Keratinocyte (primary cell): ENCODE data around the gene S1PR4. TPM values are rescaled to one million over a fixed set of nuclear protein-coding genes. Genes with fewer than 3 reads are reported as not detected.

Experiments
- DNase-seq: peaks from one replicate; pipeline ENCODE4 v3.0.0-alpha.2; 2011; ENCODE audit warnings: low read depth, missing footprints, low spot score
- FAIRE-seq: peaks from 2 replicates; lab custom pipeline; 2011; peaks lifted over from hg19 to GRCh38; lab: Jason Lieb, UNC
- H2AFZ ChIP-seq: 2 replicates; pipeline ENCODE4 v1.6.0; 2012; ENCODE audit warnings: low read length, control low read depth, inconsistent platforms; ENCODE audit not compliant: control insufficient read depth
- H3K27ac ChIP-seq: 2 replicates; pipeline ENCODE4 v1.5.1; 2011; ENCODE audit warnings: low read length; ENCODE audit not compliant: control insufficient read depth, insufficient read depth
- H3K27me3 ChIP-seq: 3 replicates; pipeline ENCODE4 v1.6.0; 2011; ENCODE audit warnings: low read length; ENCODE audit not compliant: control insufficient read depth, insufficient read depth; ENCODE audit errors: extremely low read depth
- H3K36me3 ChIP-seq, 2 experiments: 2 replicates in 1 of 2; 3 replicates in 1 of 2; pipeline ENCODE4 v1.5.1; 2011; ENCODE audit warnings: low read length in 2 of 2, mild to moderate bottlenecking in 1 of 2; ENCODE audit not compliant: control insufficient read depth in 2 of 2, insufficient read depth in 2 of 2; ENCODE audit errors: extremely low read depth in 1 of 2
- H3K4me1 ChIP-seq: 3 replicates; pipeline ENCODE4 v1.5.1; 2011; ENCODE audit warnings: low read length; ENCODE audit not compliant: control insufficient read depth, insufficient read depth; ENCODE audit errors: extremely low read depth
- H3K4me2 ChIP-seq: 3 replicates; pipeline ENCODE4 v1.6.0; 2011; ENCODE audit warnings: low read depth, low read length; ENCODE audit not compliant: control insufficient read depth, insufficient read depth; ENCODE audit errors: extremely low read depth
- H3K4me3 ChIP-seq, 3 experiments: fragments of 200-600 bp in 1 of 3; sonication (generic) in 1 of 3; 2 replicates in 2 of 3; 3 replicates in 1 of 3; pipeline ENCODE4 v1.5.1; 2011 to 2016; ENCODE audit warnings: low read length in 3 of 3, mild to moderate bottlenecking in 3 of 3, control low read depth in 2 of 3, inconsistent platforms in 1 of 3, low read depth in 1 of 3, mixed read lengths in 1 of 3, mixed run types in 1 of 3, moderate library complexity in 1 of 3; ENCODE audit not compliant: control insufficient read depth in 2 of 3, insufficient read depth in 2 of 3; ENCODE audit errors: extremely low read depth in 1 of 3
- H3K79me2 ChIP-seq: 2 replicates; pipeline ENCODE4 v1.6.0; 2012; ENCODE audit warnings: low read length; ENCODE audit not compliant: control insufficient read depth, insufficient read depth
- H3K9ac ChIP-seq: 3 replicates; pipeline ENCODE4 v1.6.0; 2011; ENCODE audit warnings: low read length; ENCODE audit not compliant: control insufficient read depth, insufficient read depth; ENCODE audit errors: extremely low read depth
- H3K9me1 ChIP-seq: 3 replicates; pipeline ENCODE4 v1.6.0; 2011; ENCODE audit warnings: low read length; ENCODE audit not compliant: control insufficient read depth, insufficient read depth; ENCODE audit errors: extremely low read depth
- H3K9me3 ChIP-seq: 2 replicates; pipeline ENCODE4 v1.5.1; 2012; ENCODE audit warnings: low read depth, low read length; ENCODE audit not compliant: control insufficient read depth
- H4K20me1 ChIP-seq: 3 replicates; pipeline ENCODE4 v1.6.0; 2011; ENCODE audit warnings: low read length; ENCODE audit not compliant: control insufficient read depth, insufficient read depth; ENCODE audit errors: extremely low read depth
- EZH2 ChIP-seq: IDR thresholded peaks from one replicate; pipeline ENCODE4 v1.6.1; 2012; ENCODE audit warnings: inconsistent platforms, mild to moderate bottlenecking, low read length, moderate library complexity
- dilution Hi-C: fragments of 300-500 bp; cut with MboI; formaldehyde crosslinking; loops from one replicate; pipeline ENCODE4 v1.7.0; 2020; ENCODE audit warnings: low sequenced_read_pairs; ENCODE audit not compliant: extremely low pct_ligation_motif_present
- polyA plus RNA-seq, 5 experiments: library from polyadenylated mRNA; depleted of rRNA in 3 of 5; stranded (reverse) in 3 of 5; stranded (forward) in 1 of 5; unstranded in 1 of 5; fragments of >200 nt; gene quantifications; 1 replicate in 1 of 5; 2 replicates in 3 of 5; 3 replicates in 1 of 5; pipeline versions ENCODE4 v1.2.1 to v1.2.3, GENCODE V29; 2011 to 2012; ENCODE audit warnings: missing spikeins in 2 of 5, low read depth in 1 of 5, low replicate concordance in 1 of 5
- TF ChIP-seq, protein P1 (sequence below), 3 experiments: IDR thresholded peaks in 1 of 3; conservative IDR thresholded peaks in 1 of 3; optimal IDR thresholded peaks in 1 of 3; 2 replicates in 2 of 3; 3 replicates in 1 of 3; pipeline versions ENCODE3 to v1.5.1; 2011; ENCODE audit warnings: low read length in 3 of 3, mild to moderate bottlenecking in 3 of 3, moderate library complexity in 2 of 3, control low read depth in 1 of 3, inconsistent platforms in 1 of 3; ENCODE audit not compliant: insufficient read depth in 2 of 3; ENCODE audit errors: extremely low read depth in 1 of 3

Gene S1PR4
- polyA plus RNA-seq, 1 donor (not counting 4 experiments of a cell fraction or from before 2014, with no cell fraction given), result 0.08 TPM

DNA sequence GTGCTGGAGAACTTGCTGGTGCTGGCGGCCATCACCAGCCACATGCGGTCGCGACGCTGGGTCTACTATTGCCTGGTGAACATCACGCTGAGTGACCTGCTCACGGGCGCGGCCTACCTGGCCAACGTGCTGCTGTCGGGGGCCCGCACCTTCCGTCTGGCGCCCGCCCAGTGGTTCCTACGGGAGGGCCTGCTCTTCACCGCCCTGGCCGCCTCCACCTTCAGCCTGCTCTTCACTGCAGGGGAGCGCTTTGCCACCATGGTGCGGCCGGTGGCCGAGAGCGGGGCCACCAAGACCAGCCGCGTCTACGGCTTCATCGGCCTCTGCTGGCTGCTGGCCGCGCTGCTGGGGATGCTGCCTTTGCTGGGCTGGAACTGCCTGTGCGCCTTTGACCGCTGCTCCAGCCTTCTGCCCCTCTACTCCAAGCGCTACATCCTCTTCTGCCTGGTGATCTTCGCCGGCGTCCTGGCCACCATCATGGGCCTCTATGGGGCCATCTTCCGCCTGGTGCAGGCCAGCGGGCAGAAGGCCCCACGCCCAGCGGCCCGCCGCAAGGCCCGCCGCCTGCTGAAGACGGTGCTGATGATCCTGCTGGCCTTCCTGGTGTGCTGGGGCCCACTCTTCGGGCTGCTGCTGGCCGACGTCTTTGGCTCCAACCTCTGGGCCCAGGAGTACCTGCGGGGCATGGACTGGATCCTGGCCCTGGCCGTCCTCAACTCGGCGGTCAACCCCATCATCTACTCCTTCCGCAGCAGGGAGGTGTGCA is 587 bp downstream of the S1PR4 start:
- Histone ChIP-seq H3K4me2 (no peak overlapping the region), H4K20me1 (no peaks in the 10 kb centered on the region), H3K36me3 (no peaks in the 10 kb centered on the region), H3K79me2 (no peaks in the 10 kb centered on the region), H3K4me1 (peaks cover 25% of the 10 kb centered on the region), H3K27me3 (no peaks in the 10 kb centered on the region), H3K4me3 (no peak overlapping the region), H3K9me1 (no peaks in the 10 kb centered on the region), H2AFZ (no peak overlapping the region), H3K9me3 (no peaks in the 10 kb centered on the region), H3K9ac (no peak overlapping the region), H3K27ac (no peak overlapping the region)
- TF ChIP-seq EZH2, result no peak
- TF ChIP-seq, protein P1, sequence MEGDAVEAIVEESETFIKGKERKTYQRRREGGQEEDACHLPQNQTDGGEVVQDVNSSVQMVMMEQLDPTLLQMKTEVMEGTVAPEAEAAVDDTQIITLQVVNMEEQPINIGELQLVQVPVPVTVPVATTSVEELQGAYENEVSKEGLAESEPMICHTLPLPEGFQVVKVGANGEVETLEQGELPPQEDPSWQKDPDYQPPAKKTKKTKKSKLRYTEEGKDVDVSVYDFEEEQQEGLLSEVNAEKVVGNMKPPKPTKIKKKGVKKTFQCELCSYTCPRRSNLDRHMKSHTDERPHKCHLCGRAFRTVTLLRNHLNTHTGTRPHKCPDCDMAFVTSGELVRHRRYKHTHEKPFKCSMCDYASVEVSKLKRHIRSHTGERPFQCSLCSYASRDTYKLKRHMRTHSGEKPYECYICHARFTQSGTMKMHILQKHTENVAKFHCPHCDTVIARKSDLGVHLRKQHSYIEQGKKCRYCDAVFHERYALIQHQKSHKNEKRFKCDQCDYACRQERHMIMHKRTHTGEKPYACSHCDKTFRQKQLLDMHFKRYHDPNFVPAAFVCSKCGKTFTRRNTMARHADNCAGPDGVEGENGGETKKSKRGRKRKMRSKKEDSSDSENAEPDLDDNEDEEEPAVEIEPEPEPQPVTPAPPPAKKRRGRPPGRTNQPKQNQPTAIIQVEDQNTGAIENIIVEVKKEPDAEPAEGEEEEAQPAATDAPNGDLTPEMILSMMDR (optimal IDR thresholded peaks at IDR 0.05 in 1 of 3, IDR thresholded peaks at IDR 0.05 in 1 of 3, conservative IDR thresholded peaks at IDR 0.05 in 1 of 3; ENCODE audit: extremely low read depth in 1 of 3, insufficient read depth in 2 of 3, low read length in 3 of 3), result no peak
- FAIRE-seq, result no peak
- no peak for DNase-seq
- dilution Hi-C loops, result no loop called here

DNA sequence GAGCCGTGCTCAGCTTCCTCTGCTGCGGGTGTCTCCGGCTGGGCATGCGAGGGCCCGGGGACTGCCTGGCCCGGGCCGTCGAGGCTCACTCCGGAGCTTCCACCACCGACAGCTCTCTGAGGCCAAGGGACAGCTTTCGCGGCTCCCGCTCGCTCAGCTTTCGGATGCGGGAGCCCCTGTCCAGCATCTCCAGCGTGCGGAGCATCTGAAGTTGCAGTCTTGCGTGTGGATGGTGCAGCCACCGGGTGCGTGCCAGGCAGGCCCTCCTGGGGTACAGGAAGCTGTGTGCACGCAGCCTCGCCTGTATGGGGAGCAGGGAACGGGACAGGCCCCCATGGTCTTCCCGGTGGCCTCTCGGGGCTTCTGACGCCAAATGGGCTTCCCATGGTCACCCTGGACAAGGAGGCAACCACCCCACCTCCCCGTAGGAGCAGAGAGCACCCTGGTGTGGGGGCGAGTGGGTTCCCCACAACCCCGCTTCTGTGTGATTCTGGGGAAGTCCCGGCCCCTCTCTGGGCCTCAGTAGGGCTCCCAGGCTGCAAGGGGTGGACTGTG is 1.2 kb downstream of the S1PR4 start:
- no peaks in the 10 kb centered on the region for H3K27me3 ChIP-seq
- H3K4me3 ChIP-seq, result no peak overlapping the region
- H4K20me1 ChIP-seq, result no peaks in the 10 kb centered on the region
- no peaks in the 10 kb centered on the region for H3K79me2 ChIP-seq
- no peak overlapping the region for H2AFZ ChIP-seq
- H3K36me3 ChIP-seq, result no peaks in the 10 kb centered on the region
- DNase-seq, result no peak
- no peak overlapping the region for H3K27ac ChIP-seq
- no peak overlapping the region for H3K9ac ChIP-seq
- H3K4me1 ChIP-seq, result peaks cover 27% of the 10 kb centered on the region
- FAIRE-seq, result no peak
- dilution Hi-C loops, result no loop called here
- no peak for TF ChIP-seq EZH2
- TF ChIP-seq, protein P1 (optimal IDR thresholded peaks at IDR 0.05 in 1 of 3, IDR thresholded peaks at IDR 0.05 in 1 of 3, conservative IDR thresholded peaks at IDR 0.05 in 1 of 3; ENCODE audit: extremely low read depth in 1 of 3, insufficient read depth in 2 of 3, low read length in 3 of 3), result no peak
- no peaks in the 10 kb centered on the region for H3K9me1 ChIP-seq
- H3K4me2 ChIP-seq, result no peak overlapping the region
- no peaks in the 10 kb centered on the region for H3K9me3 ChIP-seq
